Epithelial cell of proximal tubule (primary cell): ENCODE measurements around the gene PELI2. TPM values are rescaled to one million over a fixed set of nuclear protein-coding genes. Genes with fewer than 3 reads are reported as not detected.

Experiments
- DNase-seq: peaks from one replicate; pipeline ENCODE4 v3.0.0-alpha.2; 2011; ENCODE audit warnings: low read depth
- H3K4me3 ChIP-seq: 2 replicates; pipeline ENCODE4 v1.5.1; 2011; ENCODE audit warnings: low read depth, mild to moderate bottlenecking, low read length
- total RNA-seq: library from RNA; depleted of rRNA; stranded (reverse); fragments of >200 nt; gene quantifications from 2 replicates; pipeline ENCODE4 v1.2.3, GENCODE V29; 2015
- TF ChIP-seq, protein P1 (sequence below): conservative IDR thresholded peaks from 2 replicates; pipeline ENCODE4 v1.5.1; 2012; ENCODE audit warnings: low read depth, mild to moderate bottlenecking, low read length

The PELI2 gene, protein sequence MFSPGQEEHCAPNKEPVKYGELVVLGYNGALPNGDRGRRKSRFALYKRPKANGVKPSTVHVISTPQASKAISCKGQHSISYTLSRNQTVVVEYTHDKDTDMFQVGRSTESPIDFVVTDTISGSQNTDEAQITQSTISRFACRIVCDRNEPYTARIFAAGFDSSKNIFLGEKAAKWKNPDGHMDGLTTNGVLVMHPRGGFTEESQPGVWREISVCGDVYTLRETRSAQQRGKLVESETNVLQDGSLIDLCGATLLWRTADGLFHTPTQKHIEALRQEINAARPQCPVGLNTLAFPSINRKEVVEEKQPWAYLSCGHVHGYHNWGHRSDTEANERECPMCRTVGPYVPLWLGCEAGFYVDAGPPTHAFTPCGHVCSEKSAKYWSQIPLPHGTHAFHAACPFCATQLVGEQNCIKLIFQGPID
- total RNA-seq = 4.2 and 6.6 TPM in 2 replicates

DNA sequence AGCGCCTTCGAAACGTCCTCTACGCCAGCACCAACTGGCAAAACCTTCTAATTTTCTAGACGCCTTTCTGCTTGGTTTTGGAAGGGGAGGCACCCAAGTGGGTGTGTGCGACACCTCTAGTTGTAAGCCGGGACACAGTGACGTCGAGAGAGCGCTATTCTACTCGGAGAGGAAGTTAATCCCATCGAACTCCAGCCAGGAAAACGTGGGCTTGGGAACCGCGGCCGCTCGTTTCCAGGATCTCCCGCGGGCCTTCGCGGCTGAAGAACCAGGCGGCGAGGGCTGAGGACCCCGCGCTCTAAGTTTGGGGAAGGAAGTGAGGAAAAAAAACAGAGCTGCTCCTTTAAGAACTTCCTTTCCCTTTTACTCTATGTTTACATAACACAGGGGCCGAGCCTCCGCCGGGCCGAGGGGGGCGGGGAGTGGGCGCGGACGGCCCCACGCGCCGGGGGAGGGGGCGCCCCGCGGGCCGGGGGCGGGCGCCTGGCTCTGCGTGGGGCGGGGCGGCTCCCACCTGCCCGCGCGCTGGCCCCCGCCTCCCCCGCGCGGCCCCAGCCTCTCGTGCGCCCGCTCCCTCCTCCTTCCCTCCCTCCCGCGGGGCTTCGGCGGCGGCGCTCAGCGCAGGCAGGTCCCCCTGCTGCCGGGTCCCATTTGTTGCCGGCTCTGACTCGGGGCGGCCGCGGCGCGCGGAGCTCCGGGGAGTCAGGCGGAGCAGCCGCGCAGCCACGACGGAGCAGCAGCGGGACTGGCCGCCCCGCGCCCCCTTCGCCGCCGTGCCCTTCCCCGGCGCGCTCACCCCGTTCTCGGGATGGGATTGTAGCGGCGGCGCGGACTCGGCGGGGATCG lies at the start of gene PELI2:
Gene PELI2 (plus strand): TSS at position 647 of the 846 bp plus-strand sequence. CDS start 250 bp downstream, outside the sequence.
- peak within 1 kb of the TSS; percentile 80 for H3K4me3 ChIP-seq
- no peak for DNase-seq
- TF ChIP-seq, protein P1, sequence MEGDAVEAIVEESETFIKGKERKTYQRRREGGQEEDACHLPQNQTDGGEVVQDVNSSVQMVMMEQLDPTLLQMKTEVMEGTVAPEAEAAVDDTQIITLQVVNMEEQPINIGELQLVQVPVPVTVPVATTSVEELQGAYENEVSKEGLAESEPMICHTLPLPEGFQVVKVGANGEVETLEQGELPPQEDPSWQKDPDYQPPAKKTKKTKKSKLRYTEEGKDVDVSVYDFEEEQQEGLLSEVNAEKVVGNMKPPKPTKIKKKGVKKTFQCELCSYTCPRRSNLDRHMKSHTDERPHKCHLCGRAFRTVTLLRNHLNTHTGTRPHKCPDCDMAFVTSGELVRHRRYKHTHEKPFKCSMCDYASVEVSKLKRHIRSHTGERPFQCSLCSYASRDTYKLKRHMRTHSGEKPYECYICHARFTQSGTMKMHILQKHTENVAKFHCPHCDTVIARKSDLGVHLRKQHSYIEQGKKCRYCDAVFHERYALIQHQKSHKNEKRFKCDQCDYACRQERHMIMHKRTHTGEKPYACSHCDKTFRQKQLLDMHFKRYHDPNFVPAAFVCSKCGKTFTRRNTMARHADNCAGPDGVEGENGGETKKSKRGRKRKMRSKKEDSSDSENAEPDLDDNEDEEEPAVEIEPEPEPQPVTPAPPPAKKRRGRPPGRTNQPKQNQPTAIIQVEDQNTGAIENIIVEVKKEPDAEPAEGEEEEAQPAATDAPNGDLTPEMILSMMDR = peak; percentile 27

DNA sequence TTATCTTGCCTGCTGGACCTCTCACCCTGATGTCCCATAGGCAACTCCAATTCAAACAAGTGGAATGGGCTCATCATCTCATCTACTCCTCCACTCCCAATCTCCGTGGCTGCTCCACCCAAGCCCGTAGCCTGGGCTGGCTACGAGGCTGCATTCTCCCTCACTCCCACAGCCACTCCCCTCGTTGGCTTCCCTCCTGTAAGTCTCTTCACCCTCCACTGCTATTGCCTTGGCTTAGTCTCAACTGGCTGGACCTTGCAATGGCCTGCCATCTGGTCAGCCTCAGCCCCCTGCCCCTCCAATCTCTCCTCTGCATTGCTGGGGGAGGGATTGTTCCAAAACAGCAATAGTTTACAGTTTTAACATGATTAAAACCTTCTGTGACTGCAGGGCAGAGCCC lies 44.4 kb upstream of the PELI2 start:
- TF ChIP-seq, protein P1 = no peak
- no peak overlapping the region for H3K4me3 ChIP-seq
- DNase-seq = no peak

DNA sequence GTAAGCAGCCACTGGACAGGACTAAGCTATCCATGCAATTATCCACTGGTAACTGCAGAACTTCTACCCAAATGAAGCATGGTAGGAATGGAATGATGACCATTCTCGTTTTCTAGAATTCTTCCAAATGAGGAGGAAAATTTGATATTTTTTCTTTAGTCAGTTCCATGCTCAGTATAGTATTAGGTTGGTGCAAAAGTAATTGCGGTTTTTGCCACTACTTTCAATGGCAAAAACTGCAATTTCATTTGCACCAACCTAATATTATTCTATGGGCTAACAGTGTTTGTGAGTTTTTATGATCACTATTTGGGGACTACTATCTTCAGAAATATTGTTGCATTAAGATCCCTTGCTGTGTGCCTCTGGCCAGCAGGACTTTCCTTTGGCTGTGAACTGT lies 42.9 kb upstream of the PELI2 start:
- no peak for DNase-seq
- TF ChIP-seq, protein P1 = no peak

DNA sequence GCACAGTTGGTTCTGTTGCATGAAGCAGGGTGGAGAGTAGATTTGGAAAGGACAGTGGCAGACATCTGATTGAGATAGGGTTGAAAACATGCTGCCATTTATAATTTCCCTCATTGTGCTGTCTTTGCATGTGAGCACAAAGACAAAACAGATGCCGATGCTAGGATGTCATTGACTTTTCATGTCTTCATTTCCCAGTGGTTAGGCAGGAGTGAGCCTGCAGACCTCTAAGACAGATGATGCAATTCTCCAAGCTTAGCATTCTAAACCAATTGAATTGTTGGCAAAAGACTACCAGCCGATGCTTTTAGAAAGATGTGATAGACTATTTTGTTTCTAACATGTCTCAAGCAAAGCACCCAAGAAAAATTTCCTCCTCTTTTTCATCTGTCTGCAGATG lies 37.1 kb upstream of the PELI2 start:
- TF ChIP-seq, protein P1 = no peak
- no peak for DNase-seq
- no peak overlapping the region for H3K4me3 ChIP-seq

More for the DNA sequence above, 42.9 kb upstream of the PELI2 start:
- H3K4me3 ChIP-seq = no peak overlapping the region

DNA sequence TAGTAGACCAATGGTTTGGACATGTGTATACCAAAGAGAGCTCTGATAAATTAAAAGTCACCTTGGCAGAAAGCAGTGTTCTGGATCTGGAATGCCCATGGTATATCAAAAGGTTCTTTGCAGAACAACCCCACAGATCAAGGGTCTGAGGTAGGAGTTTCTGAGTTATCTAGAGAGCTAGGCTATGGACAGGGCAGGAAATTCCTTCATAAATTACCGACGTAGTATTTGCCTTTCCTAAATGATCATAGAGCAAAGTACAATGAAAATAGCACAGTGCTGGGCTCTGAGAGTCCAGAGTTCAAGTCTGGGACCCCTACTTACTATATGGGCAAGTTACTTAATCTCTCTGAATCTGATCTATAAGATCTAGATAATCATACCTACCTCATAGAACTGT lies 35.3 kb upstream of the PELI2 start:
- DNase-seq = no peak
- no peak overlapping the region for H3K4me3 ChIP-seq
- TF ChIP-seq, protein P1 = no peak

DNA sequence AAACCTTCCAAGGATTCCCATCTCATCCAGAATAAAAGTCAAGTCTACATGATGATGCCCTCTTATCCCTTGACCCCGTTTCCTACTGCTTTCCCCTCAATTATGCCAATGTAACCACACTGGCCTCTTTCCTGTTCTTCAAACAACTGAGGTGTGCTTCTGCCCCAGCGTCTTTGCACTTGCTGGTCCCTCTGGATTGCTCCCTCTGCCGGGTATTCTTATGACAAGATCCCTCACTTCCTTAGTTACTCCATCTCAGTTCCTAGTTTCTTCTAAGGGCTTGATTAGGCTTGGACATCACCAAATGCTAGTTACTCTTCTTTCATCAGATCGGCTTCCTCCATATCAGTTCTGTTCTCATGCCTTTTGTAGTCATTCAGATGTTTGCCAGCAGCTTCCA lies 32.7 kb upstream of the PELI2 start:
- TF ChIP-seq, protein P1 = no peak
- DNase-seq = no peak

More for the DNA sequence above, 32.7 kb upstream of the PELI2 start:
- H3K4me3 ChIP-seq = no peak overlapping the region
